Fibroblast of upper back skin (primary cell): Measurements from ENCODE around the gene REV1.
"Not testable (repeated sequence)": the region's sequence is repeated elsewhere in the genome, so short reads cannot be mapped to it uniquely, and the experiment has no call there.

Experiments
- DNase-seq: peaks from one replicate; pipeline ENCODE4 v3.0.0-alpha.2; 2013

Gene REV1

DNA sequence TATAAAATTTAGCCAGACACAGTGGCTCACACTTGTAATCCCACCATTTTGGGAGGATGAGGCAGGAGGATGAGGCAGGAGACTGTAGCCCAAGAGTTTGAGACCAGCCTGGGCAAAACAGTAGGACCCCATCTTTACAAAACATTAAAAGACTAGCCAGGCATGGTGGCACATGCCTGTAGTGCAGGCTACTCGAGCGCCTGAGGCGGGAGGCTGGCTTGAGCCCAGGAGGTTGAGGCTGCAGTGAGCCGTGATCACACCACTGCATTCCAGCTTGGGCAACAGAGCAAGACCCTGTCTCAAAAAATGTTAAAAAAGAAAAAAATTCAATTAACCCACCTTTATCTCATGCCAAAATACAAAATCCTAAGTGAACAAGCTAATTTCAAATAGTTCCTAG lies 4.0 kb downstream of the REV1 start:
- no peak for DNase-seq

DNA sequence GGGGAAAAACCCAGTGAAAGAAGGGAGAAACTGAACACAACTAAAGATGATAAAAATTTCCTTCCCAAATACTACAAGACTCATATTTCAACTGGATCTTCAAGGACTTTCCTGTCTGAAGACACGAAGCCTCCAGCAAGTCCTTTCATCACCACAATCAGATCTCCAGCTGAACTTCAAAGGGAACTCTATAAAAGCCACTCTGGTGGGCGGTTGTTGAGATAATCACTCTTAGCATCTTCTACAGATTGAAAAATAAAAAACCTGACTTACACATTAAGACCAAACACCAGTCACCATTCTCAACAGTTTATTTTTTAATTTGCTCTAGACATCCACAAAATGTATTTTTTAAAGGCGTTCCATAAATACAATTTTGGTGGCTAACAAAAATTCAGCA lies 4.4 kb downstream of the REV1 start:
- no peak for DNase-seq

DNA sequence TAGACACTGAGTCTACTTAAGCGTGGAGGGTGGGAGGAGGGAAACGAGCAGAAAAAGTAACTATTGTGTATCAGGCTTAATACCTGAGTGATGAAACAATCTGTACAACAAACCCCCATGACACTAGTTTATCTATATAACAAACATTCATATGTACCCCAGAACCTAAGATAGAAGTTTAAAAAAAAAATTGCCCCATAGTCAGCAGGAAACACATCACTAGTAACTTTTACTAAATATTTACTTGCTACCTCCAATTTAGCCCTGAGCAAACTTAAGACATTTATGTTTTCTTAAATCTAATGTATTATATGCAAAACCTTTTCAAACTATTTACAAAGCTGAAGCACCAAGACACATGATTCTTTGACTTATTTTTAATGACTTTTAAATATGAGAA lies 5.6 kb downstream of the REV1 start:
- DNase-seq: no peak

DNA sequence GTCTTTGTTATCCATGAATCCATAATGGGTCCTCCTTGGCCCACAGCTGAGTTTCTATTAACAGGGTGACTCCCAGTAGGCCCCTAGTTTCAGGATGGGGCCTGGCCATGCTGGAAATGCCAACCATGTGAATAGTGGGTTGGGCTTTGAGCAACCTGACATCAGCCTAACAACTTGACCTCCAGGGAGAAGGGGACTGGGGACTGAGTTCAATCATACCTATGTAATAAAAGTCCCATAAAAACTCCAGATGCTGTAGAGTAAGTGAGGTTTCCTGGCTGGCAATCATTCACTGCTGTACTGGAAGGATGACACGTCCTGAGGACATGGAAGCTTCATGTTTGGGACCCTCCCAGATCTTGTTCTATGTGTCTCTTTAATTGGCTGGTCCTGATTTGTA lies 7.9 kb downstream of the REV1 start:
- peak; percentile 28 for DNase-seq

DNA sequence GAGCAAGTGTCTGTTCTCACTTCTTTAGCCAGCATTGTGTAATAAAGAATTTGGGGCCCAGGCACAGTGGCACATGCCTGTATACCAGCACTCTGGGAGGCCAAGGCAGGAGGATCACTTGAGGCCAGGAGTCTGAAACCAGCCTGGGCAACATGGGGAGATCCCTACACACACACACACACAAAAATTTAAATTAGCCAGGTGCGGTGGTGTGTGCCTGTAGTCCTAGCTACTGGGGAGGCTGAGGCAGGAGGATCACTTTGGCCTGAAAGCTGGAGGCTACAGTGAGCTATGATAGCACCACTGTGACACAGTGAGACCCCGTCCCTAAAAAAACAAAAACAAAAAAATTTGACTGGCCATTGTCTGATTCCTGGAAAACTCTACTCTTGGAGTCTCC lies 8.3 kb downstream of the REV1 start:
- no peak for DNase-seq

DNA sequence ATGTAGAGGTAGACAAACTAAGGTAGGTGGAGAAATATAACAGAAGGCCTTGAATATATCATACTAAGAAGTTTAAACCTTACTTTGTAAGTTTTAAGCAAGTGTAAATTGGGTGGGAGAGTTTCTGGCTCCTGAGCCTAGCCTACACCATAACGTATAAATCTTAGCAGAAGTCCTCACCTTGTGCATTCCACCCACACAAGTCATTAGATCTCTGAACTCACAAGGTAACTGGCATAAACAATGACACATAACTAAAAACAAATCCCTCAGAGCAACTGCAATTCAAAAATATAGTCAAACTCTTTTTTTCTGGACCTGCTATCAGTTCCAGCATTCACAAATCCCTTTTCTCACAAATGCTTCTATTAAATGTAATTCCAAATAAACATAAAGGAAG lies 9.4 kb downstream of the REV1 start:
- DNase-seq: no peak

DNA sequence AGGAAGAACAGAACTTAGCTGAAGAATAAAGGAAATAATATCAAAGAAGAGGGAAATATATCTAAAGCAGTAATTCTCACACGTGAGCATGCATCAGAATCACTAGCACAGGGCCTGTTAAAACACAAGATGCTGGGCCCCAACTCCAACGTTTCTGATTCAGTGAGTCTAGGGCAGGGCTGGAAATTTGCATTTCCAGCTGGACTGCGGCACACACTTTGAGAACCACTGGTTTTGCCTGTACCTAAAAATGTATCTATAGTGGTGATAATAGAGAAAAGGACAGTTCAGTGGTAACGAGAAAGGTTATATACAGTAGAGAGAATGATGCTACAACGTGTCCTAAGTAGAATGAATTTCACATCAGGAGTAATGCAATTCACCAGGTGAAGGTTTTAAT lies 11.2 kb downstream of the REV1 start:
- DNase-seq: no peak

DNA sequence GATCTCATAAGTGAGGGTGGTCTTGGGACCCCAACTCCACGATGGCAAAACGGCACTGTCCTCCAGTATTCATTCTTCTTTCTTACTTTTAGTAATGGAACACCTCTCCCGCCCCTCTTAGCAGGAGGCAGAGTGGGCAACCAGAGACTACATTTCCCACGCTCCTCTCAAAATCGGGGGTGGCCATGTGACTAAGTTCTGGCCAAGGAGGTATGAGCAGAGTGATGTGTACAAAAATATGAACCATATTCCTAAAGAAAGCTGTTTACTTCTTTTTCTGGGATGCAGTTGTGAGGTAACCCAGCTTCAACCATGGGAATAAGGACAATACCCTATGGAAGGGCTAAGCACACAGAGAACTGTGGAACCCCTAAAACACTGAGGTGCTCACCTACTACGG lies 12.8 kb downstream of the REV1 start:
- no peak for DNase-seq

DNA sequence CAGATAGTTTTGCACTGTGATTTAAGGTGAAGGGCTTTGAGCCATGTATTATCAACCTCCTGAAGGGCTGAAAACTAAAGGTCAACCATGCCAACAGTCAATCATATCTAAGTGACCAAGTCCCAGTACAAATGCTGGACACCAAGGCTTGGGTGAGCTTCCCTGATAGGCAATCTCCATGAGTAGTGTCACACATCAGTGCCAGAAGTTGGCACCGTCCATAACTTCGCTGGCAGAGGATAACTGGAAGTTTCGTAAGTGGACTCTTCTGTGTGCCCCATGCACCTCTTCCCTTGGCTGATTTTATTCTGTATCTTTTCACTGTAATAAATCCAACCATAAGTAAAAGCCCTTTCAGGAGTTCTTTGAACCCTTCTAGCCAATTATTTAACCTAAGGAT lies 13.2 kb downstream of the REV1 start:
- DNase-seq: no peak

DNA sequence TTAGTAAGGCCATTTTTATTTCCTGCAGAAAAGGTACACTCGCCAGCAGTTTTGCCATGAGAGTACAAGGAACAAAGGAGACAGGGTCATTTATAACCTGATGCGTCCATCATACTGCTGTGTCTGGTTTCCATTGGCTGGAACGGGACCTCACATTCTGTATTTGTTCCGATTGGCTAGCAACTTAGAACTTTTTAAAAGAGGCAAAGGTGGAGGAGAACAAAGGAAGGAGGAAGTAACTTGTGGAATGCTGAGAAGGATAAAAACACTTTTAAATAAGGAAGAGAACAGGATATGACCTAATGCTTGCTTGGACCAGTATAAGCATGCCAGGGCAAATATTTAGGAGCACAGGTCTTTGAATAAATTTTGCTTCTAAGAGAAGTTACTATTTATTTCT lies 14.7 kb downstream of the REV1 start:
- DNase-seq: not testable (repeated sequence)

DNA sequence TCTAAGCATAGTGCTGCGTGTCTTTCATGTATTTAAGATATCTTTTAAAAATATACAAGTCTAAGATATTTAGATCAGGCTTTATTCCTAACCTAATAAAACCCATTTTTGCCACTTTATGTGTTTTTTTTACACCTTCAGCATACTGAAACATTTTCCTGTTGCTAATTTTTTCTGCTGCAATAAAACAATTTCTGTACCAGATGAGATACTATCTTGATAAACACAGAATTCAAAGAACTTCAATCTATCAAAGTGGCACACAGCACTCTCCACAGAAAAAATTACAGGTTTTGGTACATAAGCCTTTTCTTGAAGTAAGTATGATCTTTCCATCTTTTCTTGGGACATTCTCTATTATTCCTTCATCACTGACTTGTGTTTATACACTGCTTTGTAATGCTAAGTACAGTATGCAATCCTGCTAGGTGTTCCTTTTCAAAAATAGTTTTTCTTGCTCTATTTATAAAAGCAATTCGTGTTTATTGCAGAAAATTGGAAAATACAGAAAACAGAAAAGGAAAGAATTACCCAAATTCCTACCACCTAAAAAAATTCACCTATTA lies 16.2 kb downstream of the REV1 start:
- no peak for DNase-seq

DNA sequence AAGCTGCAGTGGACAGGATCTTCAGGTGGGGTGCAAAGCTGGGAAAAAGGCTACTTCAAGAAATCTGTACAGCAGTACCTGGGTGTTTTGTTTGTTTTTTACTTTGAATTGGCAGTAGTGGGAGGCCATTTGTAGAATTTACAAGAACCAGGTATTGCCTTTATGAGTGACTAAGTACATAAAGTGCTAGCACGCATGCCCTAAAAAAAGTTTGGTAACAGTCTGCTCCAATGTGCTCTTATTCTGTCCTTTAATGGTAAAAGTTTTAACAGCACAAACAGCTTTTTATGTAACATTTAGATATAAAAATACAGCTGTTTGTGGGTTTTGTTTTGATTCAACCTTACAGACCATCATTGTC lies 17.2 kb downstream of the REV1 start:
- no peak for DNase-seq

DNA sequence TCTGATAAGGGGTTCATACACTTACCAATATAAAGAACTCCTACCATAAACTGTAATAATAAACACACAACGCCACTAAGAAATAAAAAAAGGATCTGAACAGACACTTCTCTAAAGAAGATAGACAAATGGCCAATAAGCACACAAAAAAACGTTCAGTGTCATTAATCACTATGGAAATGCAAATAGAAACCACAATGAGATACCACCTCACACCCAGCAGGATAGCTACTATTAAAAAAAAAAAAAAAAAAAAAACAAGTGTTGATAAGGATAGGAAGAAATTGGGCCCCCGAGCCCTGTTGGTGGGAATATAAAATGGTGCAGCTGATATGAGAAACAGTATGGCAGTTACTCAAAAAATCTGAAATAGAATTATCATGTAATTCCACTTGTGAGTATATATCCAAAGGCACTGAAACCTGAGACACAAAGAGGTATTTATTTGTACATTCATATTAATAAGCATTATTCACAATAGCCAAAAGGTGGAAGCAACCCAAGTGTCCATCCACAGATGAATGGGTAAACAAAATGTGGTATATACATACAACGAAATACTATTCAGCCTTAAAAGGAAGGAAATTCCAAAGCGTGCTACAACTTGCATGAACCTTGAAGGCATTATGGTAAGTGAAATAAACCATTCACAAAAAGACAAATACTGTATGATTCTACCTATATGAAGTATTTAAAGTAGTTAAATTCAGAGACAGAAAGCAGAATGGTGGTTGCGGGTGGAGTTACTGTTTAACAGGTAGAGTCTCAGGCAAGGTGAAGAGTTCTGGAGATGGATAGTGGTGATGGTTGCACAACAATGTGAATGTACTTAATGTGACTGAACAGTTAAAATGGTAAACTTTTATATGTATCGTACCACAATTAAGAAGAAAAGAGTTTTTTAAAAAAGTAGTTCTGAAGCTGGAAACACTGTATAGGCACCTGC lies 17.9 kb downstream of the REV1 start:
- no peak for DNase-seq

DNA sequence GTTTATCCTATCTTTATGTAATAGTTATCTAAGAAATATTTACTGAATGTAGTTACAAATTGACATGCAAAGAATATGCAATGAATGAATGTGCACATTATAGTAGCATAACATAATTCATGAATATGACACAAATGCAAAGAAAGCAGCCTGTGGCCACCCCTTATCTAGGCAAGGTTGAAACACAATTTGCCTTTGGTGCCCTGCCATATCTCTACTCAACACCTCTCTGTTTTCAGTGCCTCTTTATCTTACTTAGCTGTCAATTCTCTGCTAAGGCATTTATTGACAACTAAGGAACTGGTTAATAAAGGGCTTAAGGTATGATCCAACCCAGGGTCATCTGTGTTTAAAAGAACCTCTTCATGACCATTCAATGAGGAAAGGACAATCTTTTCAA lies 18.9 kb downstream of the REV1 start:
- no peak for DNase-seq

DNA sequence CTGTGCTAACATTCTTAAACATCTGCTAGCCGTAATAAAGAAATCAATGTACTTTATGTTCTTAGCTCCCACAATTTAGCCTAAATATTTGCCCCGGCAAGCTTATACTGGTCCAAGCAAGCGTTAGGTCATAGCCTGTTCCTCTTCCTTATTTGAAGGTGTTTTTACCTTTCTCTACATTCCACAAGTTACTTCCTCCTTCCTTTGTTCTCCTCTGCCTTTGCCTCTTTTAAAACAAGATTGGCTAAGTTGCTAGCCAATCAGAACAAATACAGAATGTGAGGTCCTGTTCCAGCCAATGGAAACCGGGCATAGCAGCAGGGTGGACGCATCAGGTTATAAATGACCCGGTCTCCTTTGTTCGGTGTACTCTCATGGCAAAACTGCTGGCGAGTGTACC lies 19.4 kb downstream of the REV1 start:
- not testable (repeated sequence) for DNase-seq

DNA sequence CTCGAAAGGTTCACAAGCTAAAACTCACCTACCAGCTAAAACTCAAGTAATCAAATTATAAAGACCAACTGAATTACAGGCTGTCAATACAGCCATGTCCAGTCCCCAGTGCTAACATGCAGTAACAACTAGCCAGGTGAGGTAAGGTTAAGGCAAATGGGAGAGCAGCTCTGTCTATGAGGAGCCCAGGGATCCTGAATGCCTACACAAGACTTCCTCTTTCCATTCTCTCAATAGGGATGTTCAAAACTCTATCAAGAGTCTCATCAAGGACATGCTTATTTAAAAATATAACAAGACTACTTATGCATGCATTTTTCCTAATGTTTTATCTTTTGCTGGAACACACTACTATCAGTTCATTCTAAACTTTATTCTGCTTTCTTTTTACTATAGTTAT lies 20.4 kb downstream of the REV1 start:
- no peak for DNase-seq

DNA sequence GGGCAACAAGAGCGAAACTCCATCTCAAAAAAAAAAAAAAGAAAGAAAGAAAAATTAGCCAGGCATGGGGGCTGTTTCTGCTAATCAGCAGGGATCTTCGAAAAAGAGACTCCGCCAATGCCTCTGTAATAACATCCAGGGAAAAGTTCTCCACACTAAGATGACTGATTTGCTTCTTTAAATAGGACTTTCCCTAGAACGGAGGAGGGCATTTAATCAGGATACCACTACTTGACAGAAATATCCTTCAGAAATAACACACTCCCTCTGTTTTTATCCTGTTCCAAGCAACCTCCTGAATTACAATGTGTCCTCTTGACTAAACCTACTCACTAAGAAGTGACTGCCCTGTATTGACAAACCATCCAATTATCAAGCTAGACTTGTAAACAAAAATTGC lies 21.7 kb downstream of the REV1 start:
- DNase-seq: no peak

DNA sequence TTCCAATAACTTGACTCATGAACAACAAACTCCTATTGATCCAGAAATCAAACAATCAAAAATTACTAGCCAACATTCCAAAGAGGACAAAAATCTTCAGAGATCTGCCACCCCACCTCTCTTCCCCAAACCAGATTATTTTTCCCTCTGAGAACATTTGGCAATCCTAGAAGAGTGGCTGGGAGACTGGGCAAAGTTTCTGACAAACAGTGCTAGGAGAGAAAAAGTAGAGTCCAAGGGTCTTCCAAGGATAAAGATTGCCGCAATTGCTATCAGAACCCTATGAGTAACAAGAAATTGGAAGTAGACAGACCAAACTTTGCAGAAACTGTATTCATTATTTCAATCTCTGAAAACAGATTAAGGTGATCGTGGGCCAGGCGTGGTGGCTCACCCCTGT lies 22.4 kb downstream of the REV1 start:
- DNase-seq: no peak

DNA sequence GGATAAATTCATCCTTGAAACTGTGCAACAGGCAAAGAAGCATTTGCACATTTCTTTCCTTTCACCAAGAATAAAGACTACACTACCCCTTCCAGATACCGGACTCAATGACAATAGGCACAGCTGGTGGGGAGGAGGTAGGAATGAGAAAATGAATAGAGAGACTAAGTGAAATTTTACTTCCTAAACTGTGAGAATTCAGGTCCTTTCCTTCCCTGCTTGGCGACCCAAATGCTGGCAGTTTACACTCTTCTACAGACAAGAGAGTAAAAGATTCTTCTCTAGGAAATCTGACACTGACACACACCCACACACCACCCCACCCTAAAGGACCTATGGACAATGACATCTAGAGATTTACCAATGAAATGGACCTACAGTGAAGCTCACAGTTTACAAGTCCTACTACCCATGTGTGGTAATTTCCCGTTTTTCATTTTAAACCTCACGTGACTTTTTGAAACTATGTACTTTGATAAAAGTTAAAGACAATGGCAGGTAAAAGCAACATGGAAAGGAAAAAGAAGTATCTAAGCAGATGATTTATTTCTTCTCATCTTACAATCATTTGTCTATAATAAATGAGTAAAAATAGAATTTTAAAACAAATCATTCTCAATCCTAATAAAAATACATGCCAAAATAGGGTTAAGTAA lies 27.9 kb downstream of the REV1 start:
- no peak for DNase-seq

DNA sequence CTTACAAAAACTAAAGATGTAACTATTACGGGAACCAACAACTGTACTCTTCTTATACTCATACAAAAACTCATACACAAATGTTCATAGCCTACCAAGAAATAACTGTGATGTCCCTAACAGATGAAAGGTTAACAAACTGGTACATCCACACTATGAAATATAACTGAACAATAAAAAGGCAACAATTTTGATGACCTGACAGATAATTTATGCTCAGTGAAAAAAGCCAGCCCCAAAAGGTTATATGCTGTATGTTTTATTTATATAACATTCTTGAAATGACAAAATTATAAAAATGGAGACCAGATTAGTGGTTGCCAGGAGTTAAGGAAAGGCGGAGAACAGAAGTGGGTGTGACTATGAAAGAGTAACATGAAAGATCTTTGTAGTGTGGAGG lies 31.3 kb downstream of the REV1 start:
- no peak for DNase-seq

DNA sequence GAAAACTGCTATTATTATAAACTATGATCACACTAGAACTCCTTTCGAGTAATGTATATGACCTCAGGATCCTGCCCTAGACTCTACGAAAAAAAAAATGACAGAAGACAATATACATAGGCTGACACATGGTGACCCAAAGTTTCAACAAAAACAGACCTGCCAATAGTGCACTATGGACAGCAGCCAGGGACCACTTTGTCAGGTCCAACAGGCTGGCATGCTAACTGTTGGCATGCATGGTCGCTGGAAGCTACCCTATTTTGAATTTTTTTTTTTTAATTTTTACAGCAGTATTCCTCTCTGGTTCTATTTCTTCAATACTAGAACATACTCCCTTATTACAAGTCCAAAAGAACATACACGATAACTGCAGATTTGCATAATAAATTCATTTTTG lies 38.1 kb downstream of the REV1 start:
- DNase-seq: no peak

DNA sequence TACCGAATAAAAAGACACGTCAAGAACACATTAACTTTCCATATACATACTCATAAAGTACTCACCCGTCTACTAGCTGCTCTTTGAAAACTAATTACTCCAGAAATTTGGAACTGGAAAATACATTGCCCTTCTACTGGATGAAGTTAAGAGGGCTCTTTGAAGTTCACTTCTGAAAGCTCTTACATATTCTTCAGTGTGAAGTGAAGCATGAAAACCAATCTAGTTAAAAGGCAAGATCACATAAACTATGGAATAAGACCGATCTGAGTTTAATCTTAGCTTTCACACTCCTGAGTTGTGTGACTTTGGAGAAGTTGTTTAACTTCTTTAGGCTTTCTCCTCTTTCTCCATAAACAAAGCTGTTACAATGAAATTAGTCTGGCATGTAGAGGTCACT lies 38.5 kb downstream of the REV1 start:
- no peak for DNase-seq

DNA sequence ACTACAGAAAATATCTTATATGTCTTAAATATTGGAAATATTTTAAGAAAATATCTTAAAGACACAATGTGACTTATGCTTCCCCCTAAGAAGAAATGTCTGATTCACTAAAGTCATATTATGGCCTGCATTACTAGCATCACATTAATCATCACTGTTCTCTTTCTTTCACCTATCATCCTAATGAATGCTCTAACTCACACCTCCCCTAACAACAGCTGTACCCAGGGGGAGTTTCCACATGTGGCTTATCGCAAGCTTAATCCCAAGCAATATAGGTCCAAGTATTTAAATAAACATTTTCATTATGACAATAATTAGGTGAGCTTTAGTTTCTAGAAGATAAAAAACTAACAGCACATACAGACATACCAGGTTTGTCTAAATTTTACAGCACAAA lies 39.6 kb downstream of the REV1 start:
- DNase-seq: no peak

DNA sequence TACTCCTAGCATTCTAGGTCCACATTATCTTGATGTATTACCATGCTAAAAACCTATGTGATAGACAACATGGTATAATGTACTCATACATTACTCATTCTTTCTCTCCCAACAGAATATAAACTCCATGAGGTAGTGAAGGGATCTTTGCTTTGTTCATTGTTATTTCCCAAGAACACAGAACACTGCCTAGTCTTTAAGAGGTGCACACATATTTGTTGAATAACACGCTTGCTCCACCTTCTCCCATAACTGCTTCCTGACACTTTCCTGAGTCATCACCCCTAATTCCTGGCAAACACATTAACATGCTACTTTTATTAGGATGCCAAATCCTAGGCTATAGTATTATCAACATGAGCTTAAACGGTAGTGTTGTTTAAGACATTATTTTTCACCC lies 41.3 kb downstream of the REV1 start:
- peak; percentile 56 for DNase-seq
